ENCODE results near the gene PPP1R12A. TPM values are rescaled to one million over a fixed set of nuclear protein-coding genes. Genes with fewer than 3 reads are reported as not detected.

PPP1R12A gene
- total and polyA plus RNA-seq, 9 of the 15 experiments (the other 6 are each of a cell fraction or from before 2014, with no cell fraction given): 26.4 to 119 (median 53.3) TPM

DNA sequence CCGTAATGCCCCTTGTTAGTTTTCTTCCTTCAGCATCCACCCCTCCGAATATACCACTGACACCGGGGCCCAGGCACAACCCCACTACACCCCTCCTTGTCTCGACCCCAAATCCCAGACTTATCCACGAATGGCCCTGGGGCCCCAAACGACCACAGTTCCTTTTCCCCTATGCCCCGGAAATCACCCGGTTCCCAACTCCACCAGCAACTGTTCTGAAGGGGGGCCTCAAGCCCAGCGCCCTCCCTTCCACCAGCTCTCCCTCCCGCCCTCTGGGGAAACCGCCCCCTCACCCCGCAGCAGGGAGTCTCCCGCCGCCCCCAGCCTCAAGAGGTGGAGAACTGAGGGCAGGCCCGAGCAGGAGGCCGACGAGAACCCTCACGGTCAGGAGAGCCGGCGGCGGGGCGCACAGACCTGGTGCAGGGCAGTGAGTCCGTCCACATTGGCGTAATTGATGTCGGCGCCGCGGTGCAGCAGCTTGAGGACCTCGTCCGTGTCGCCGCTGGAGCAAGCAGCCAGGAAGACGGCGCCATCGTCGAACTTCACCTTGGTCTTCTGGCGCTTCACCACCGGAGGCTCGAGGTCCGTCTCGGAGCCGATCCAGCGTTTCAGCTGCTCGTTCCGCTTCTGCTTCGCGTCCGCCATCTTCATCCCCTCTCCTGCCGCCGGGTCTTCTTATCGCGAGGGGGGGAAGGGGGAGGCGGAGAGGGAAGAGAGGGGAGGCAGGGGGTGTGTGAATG lies 446 bp downstream of the PPP1R12A start (continued):
- TF ChIP-seq RCOR1 (IDR thresholded peaks at IDR 0.05; ENCODE audit: borderline replicate concordance in 1 of 2, low read depth in 2 of 2, low read length in 2 of 2) (no peak), GABPA (tag; conservative IDR thresholded peaks at IDR 0.05; ENCODE audit: low read depth) (peak; percentile 34; the same call in 1 of the 2 replicates), ZBTB7A (IDR thresholded peaks at IDR 0.05; ENCODE audit: borderline replicate concordance, control insufficient read depth, low read depth, low read length) (peak; percentile 82; the same call in 1 of the 2 replicates), POLR2A (conservative IDR thresholded peaks at IDR 0.05) (0 out of 2 replicates have a peak, but pooled peaks have one; percentile 82), ZNF586 (CRISPR knock-in tag; conservative IDR thresholded peaks at IDR 0.05) (no peak), ZNF134 (CRISPR knock-in tag; conservative IDR thresholded peaks at IDR 0.05) (no peak), YY1 (IDR thresholded peaks at IDR 0.05; ENCODE audit: borderline replicate concordance in 1 of 3, control insufficient read depth in 1 of 3, extremely low read depth in 1 of 3, insufficient read depth in 3 of 3, insufficient read length in 1 of 3, insufficient replicate concordance in 2 of 3, low read depth in 1 of 3, low read length in 2 of 3) (peak in 2 of 3 experiments; percentile 76 to 88), TOE1 (IDR thresholded peaks at IDR 0.05; ENCODE audit: borderline replicate concordance) (peak; percentile 46; the same call in 1 of the 2 replicates), TOE1 (CRISPR knock-in tag; IDR thresholded peaks at IDR 0.05; ENCODE audit: borderline replicate concordance, low read depth) (no peak), BHLHE40 (IDR thresholded peaks at IDR 0.05; ENCODE audit: low read length) (no peak), EP400 (IDR thresholded peaks at IDR 0.05) (peak; percentile 61; the same call in 1 of the 2 replicates), ETV6 (IDR thresholded peaks at IDR 0.05; ENCODE audit: borderline replicate concordance in 1 of 2, low read depth in 2 of 2, low read length in 1 of 2) (no peak), ETV6 (CRISPR knock-in tag; IDR thresholded peaks at IDR 0.05; ENCODE audit: borderline replicate concordance) (no peak), SMAD1 (IDR thresholded peaks at IDR 0.05; ENCODE audit: low read depth, low read length, partially characterized antibody) (no peak), MLLT1 (IDR thresholded peaks at IDR 0.05) (peak; percentile 68 to 74), SREBF2 (CRISPR knock-in tag; IDR thresholded peaks at IDR 0.05) (no peak; the same call in 1 of the 2 replicates), ZC3H11A (IDR thresholded peaks at IDR 0.05; ENCODE audit: low read depth, low read length) (no peak), MYC (IDR thresholded peaks at IDR 0.05; ENCODE audit: low read depth, low read length) (no peak; the same call in 1 of the 2 replicates), MYC (CRISPR knock-in tag; IDR thresholded peaks at IDR 0.05; ENCODE audit: borderline replicate concordance, low read depth) (no peak), PHF8 (IDR thresholded peaks at IDR 0.05; ENCODE audit: borderline replicate concordance, low read length) (peak; percentile 64; the same call in 1 of the 2 replicates), KDM4B (IDR thresholded peaks at IDR 0.05; ENCODE audit: borderline replicate concordance in 2 of 2, low read depth in 1 of 2) (peak in 1 of 2 experiments; percentile 75; a peak in 2 of 4 replicates), POLR3G (IDR thresholded peaks at IDR 0.05; ENCODE audit: extremely low read depth, insufficient read length, insufficient replicate concordance) (no peak)
- TF ChIP-seq, protein P1, sequence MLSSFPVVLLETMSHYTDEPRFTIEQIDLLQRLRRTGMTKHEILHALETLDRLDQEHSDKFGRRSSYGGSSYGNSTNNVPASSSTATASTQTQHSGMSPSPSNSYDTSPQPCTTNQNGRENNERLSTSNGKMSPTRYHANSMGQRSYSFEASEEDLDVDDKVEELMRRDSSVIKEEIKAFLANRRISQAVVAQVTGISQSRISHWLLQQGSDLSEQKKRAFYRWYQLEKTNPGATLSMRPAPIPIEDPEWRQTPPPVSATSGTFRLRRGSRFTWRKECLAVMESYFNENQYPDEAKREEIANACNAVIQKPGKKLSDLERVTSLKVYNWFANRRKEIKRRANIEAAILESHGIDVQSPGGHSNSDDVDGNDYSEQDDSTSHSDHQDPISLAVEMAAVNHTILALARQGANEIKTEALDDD (IDR thresholded peaks at IDR 0.05): no peak

Measured in K562 (cell line).